Osteocyte (in vitro differentiated cells): ENCODE data around the gene C10orf105. TPM values are rescaled to one million over a fixed set of nuclear protein-coding genes. Genes with fewer than 3 reads are reported as not detected.

Experiments used
- DNase-seq: peaks from one replicate; pipeline ENCODE4 v3.0.0; 2021; ENCODE audit warnings: mixed read lengths; ENCODE audit not compliant: unreplicated experiment; ENCODE audit errors: extremely low spot score
- H3K27ac Mint-ChIP-seq: one replicate; pipeline ENCODE4 v1.8.0; 2021; ENCODE audit warnings: mild to moderate bottlenecking, mixed read lengths; ENCODE audit not compliant: unreplicated experiment
- H3K27me3 Mint-ChIP-seq: one replicate; pipeline ENCODE4 v1.8.0; 2021; ENCODE audit warnings: mixed read lengths; ENCODE audit not compliant: unreplicated experiment
- H3K36me3 Mint-ChIP-seq: one replicate; pipeline ENCODE4 v1.8.0; 2021; ENCODE audit warnings: mixed read lengths; ENCODE audit not compliant: unreplicated experiment
- H3K4me1 Mint-ChIP-seq: one replicate; pipeline ENCODE4 v1.8.0; 2021; ENCODE audit warnings: mixed read lengths; ENCODE audit not compliant: unreplicated experiment
- H3K4me3 Mint-ChIP-seq: one replicate; pipeline ENCODE4 v1.8.0; 2021; ENCODE audit warnings: mild to moderate bottlenecking, moderate library complexity, mixed read lengths; ENCODE audit not compliant: unreplicated experiment
- H3K9me3 Mint-ChIP-seq: one replicate; pipeline ENCODE4 v1.8.0; 2021; ENCODE audit warnings: mixed read lengths; ENCODE audit not compliant: unreplicated experiment
- total RNA-seq: library from RNA; stranded (reverse); gene quantifications from 2 replicates; pipeline ENCODE4 v1.2.1, GENCODE V29; 2021
- TF ChIP-seq, protein P1 (sequence below): fragments of 200-600 bp; sonication (generic); IDR thresholded peaks from 2 replicates; pipeline ENCODE4 v1.5.0; 2021; ENCODE audit warnings: antibody characterized with exemption, mild to moderate bottlenecking, moderate library complexity

Gene C10orf105
- total RNA-seq, 1 donor from 2014 or later, result not detected

DNA sequence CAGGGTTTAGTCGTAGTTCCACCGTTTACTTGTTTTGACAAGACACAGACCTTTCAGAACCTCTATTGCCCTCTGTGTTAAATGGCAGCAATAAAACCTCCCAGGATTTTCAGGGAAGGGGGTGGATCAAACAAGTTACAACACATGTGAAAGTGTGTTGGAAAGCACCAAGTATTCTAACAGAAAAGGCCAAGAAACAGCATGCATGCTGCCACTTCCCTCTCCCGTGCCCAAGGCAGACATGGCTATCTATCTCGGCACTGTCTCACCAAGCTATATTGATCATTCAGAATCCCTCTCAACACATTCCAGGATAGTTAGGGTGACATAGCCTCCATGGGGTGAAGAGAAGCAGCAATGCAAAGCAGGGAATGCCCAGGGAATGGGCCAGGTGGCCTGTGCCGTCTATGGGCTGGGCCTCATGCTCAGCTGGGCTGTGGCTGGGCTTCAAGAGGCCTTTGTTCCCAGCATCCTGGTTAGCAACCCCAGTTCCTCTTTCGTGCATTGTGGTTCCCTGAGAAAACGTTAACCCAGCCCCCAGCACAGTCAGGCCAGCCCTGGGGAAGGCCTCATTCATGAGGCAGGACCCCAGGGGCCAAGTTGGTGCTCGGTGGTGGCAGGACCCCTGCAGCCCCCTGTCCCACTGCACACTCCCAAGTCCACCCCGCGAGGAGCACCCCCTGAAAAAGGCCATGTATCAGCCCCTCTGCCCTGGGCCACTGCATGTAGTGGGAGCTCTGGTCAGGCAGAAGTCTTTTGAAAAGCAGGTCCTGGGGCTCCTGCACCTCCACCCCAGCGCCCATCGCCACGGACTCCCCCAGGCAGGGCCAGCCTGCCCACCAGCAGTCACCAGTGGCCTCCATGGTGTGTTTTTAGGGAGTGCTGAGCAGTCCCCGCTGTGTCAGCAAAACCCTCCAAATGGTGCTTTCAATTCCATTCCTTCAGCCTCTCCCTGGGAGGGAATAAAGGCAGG lies 28.3 kb upstream of the C10orf105 start:
- no peak for DNase-seq
- no peak overlapping the region for H3K27ac Mint-ChIP-seq
- TF ChIP-seq, protein P1, sequence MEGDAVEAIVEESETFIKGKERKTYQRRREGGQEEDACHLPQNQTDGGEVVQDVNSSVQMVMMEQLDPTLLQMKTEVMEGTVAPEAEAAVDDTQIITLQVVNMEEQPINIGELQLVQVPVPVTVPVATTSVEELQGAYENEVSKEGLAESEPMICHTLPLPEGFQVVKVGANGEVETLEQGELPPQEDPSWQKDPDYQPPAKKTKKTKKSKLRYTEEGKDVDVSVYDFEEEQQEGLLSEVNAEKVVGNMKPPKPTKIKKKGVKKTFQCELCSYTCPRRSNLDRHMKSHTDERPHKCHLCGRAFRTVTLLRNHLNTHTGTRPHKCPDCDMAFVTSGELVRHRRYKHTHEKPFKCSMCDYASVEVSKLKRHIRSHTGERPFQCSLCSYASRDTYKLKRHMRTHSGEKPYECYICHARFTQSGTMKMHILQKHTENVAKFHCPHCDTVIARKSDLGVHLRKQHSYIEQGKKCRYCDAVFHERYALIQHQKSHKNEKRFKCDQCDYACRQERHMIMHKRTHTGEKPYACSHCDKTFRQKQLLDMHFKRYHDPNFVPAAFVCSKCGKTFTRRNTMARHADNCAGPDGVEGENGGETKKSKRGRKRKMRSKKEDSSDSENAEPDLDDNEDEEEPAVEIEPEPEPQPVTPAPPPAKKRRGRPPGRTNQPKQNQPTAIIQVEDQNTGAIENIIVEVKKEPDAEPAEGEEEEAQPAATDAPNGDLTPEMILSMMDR, result no peak
- no peaks in the 10 kb centered on the region for H3K27me3 Mint-ChIP-seq
- no peaks in the 10 kb centered on the region for H3K36me3 Mint-ChIP-seq
- peaks cover 2% of the 10 kb centered on the region for H3K4me1 Mint-ChIP-seq
- H3K4me3 Mint-ChIP-seq, result no peak overlapping the region
- H3K9me3 Mint-ChIP-seq, result no peaks in the 10 kb centered on the region

DNA sequence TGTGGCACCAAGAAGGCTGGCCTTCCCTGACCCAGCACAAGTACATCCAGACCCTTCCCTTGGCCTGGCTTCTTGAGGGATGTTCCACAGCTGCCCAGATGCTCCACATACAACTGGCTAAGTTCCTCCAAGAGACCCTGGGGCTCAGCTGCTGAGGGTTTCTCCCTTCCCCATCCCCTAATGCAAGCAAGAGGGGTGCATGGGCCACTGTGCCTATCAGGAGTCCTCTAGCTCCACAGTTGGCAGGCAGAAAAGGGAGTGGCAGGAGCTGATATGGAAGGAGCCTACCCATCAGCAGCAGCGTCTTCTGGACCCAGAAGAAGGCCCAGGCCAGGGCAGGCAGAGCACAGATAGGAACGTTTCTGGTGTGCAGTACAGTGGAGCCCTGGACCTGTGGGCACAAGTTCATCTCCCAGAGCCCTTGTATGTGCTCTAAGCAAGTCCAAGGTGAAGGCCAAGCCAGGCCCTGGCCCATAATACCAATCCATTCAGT lies 27.5 kb upstream of the C10orf105 start:
- TF ChIP-seq, protein P1, result no peak
- no peaks in the 10 kb centered on the region for H3K36me3 Mint-ChIP-seq
- peaks cover 2% of the 10 kb centered on the region for H3K27me3 Mint-ChIP-seq
- H3K9me3 Mint-ChIP-seq, result no peaks in the 10 kb centered on the region
- no peak overlapping the region for H3K27ac Mint-ChIP-seq
- H3K4me3 Mint-ChIP-seq, result no peak overlapping the region
- H3K4me1 Mint-ChIP-seq, result peaks cover 2% of the 10 kb centered on the region
- no peak for DNase-seq

DNA sequence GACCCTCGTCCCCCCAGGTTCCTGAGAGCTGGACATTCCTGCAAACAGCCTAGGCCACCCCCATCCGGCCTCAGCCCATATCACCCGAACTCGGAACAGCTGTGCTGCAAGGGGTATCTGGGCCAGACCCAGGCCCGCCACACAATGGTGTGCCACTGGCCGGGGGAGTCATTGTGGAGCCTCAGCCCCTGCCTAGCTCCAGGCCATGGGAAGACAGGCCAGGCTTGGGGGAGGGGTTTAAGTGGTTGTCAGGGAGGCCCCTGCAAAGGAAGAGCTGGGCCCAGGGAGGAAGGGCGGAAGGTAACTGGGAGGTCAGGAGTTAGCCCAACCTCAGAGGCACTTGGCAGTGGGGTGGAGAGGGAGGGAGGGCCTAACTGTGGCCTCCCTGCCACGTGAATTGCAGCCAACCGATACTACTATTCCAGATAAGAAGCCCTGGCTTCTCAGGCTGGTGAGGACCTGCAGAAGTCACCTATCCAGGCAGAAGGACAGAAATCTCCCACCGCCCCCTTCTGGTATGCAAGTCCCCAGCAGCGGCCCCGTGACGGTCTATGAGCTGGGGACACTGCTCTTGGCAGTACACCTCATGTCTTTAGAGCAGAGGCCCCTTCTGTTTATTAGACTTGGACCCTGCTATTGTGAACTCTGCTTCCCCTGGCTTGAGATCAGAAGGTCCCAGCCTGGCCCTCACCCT lies 26.9 kb upstream of the C10orf105 start:
- H3K27ac Mint-ChIP-seq, result no peak overlapping the region
- H3K36me3 Mint-ChIP-seq, result no peaks in the 10 kb centered on the region
- no peak overlapping the region for H3K4me3 Mint-ChIP-seq
- peaks cover 2% of the 10 kb centered on the region for H3K27me3 Mint-ChIP-seq
- no peaks in the 10 kb centered on the region for H3K9me3 Mint-ChIP-seq
- DNase-seq, result no peak
- peaks cover 2% of the 10 kb centered on the region for H3K4me1 Mint-ChIP-seq
- TF ChIP-seq, protein P1, result no peak

DNA sequence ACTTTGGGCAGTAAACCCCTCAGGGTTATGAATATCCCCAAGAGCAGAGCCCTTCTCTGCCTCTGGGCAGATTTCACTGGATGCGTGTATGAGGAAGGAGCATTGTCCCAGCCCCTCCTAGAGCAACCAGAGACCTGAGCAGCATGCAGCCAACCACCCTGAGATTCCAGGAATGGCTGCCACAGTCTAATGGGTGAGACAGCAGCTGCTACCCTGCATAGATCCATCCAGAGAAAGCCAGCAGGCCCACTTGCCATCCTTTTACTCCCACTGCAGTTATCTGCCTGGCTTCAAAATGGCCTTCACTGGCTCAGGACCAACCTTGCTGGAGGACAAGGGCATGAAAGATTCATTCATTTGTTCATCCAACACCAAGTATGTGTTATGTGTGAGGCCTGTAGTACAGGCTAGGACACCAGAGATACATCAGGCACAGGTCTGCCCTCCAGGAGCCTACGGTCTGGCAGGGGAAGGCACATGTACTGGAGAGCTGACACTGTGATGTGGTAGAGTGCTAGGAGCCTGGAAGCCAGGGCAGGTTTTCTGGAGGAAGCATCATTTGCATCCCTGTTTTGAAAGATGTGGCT lies 26.2 kb upstream of the C10orf105 start:
- Mint-ChIP-seq H3K27me3 (peaks cover 2% of the 10 kb centered on the region), H3K4me3 (no peak overlapping the region), H3K27ac (no peak overlapping the region), H3K4me1 (peaks cover 2% of the 10 kb centered on the region), H3K9me3 (no peaks in the 10 kb centered on the region), H3K36me3 (no peaks in the 10 kb centered on the region)
- DNase-seq, result no peak
- TF ChIP-seq, protein P1, result no peak
